ACC112 (cell line): ENCODE results near the gene DNM3.

Experiments
- H2AFZ ChIP-seq: fragments of 200-600 bp; sonication (generic); one replicate; pipeline ENCODE4 v1.6.0; 2017; ENCODE audit warnings: antibody characterized with exemption, low read length; ENCODE audit not compliant: unreplicated experiment
- H3K27ac ChIP-seq: fragments of 200-600 bp; sonication (generic); 2 replicates; pipeline ENCODE4 v1.5.1; 2014; ENCODE audit warnings: low read depth, mild to moderate bottlenecking, antibody characterized with exemption, low read length, moderate library complexity
- H3K27me3 ChIP-seq: fragments of 200-600 bp; sonication (generic); 2 replicates; pipeline ENCODE4 v1.6.1; 2014; ENCODE audit warnings: mild to moderate bottlenecking, antibody characterized with exemption, low read length, moderate library complexity, mixed read lengths; ENCODE audit not compliant: insufficient read depth
- H3K36me3 ChIP-seq: fragments of 200-600 bp; sonication (generic); 2 replicates; pipeline ENCODE4 v1.6.1; 2016; ENCODE audit warnings: mild to moderate bottlenecking, antibody characterized with exemption, low read length, moderate library complexity, mixed read lengths; ENCODE audit not compliant: insufficient read depth
- H3K4me1 ChIP-seq: fragments of 200-600 bp; sonication (generic); one replicate; pipeline ENCODE4 v1.6.1; 2016; ENCODE audit warnings: low read length, mixed read lengths; ENCODE audit not compliant: insufficient read depth, unreplicated experiment, control insufficient read depth
- H3K4me3 ChIP-seq: fragments of 200-600 bp; sonication (generic); 2 replicates; pipeline ENCODE4 v1.5.1; 2014; ENCODE audit warnings: mild to moderate bottlenecking, low read depth, low read length
- H3K79me2 ChIP-seq: fragments of 200-600 bp; sonication (generic); one replicate; pipeline ENCODE4 v1.6.0; 2016; ENCODE audit warnings: low read length; ENCODE audit not compliant: control insufficient read depth, unreplicated experiment, insufficient read depth

Gene DNM3

DNA sequence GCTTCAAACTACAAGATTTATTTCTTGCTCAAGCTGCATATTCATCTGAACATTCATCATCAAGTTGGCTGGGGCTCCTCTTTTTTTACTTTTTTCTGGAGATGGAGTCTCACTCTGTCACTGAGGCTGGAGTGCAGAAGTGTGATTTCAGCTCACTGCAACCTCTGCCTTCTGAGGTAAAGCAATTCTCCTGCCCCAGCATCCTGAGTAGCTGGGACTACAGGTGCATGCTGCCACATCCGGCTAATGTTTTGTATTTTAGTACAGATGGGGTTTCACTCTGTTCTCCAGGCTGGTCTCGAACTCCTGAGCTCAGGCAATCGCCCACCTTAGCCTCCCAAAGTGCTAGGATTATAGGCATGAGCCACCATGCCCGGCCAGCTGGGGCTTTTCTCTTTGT, 490.9 kb downstream of the DNM3 start:
- no peak overlapping the region for H2AFZ ChIP-seq
- H3K4me3 ChIP-seq: no peak overlapping the region
- H3K27ac ChIP-seq: no peak overlapping the region
- H3K27me3 ChIP-seq: no peaks in the 10 kb centered on the region
- H3K79me2 ChIP-seq: no peaks in the 10 kb centered on the region
- H3K36me3 ChIP-seq: no peaks in the 10 kb centered on the region
- H3K4me1 ChIP-seq: no peaks in the 10 kb centered on the region

GRCh38 chr1:172335377-172335776, 494.1 kb downstream of the DNM3 start:
- Histone ChIP-seq H3K79me2 (no peaks in the 10 kb centered on the region), H3K4me3 (no peak overlapping the region)

GRCh38 chr1:172338295-172338735, 497.0 kb downstream of the DNM3 start:
- Histone ChIP-seq H3K27ac (no peak overlapping the region), H3K4me1 (peaks cover 14% of the 10 kb centered on the region), H3K36me3 (no peaks in the 10 kb centered on the region), H3K79me2 (no peaks in the 10 kb centered on the region), H3K27me3 (no peaks in the 10 kb centered on the region), H2AFZ (no peak overlapping the region), H3K4me3 (no peak overlapping the region)

More at GRCh38 chr1:172335377-172335776, 494.1 kb downstream of the DNM3 start:
- Histone ChIP-seq H2AFZ (no peak overlapping the region), H3K36me3 (no peaks in the 10 kb centered on the region), H3K27ac (no peak overlapping the region), H3K4me1 (no peaks in the 10 kb centered on the region), H3K27me3 (no peaks in the 10 kb centered on the region)

DNA sequence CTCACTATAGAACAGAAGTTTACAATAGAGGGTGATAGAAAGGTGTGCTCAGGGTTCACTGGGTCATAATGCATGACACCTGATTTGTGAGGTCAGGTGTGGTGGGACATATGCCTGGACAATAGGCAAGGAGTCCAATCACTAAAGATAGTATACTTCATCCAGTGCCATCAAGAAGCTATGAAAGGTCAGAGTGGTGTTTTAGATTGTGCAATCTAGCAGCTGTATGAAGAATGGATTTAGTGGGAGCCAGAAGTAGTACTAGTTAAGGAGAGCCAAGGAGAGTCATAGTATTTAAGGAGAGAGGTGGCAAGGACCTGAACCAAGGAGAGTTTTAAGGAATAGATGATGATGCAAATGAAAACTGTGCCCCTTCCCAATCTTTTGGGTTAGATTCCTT, 498.5 kb downstream of the DNM3 start:
- no peak overlapping the region for H3K4me3 ChIP-seq
- H3K27me3 ChIP-seq: no peaks in the 10 kb centered on the region
- no peaks in the 10 kb centered on the region for H3K79me2 ChIP-seq
- H3K27ac ChIP-seq: no peak overlapping the region
- peaks cover 26% of the 10 kb centered on the region for H3K4me1 ChIP-seq
- H3K36me3 ChIP-seq: no peaks in the 10 kb centered on the region
- no peak overlapping the region for H2AFZ ChIP-seq

- H3K4me3 ChIP-seq: no peak overlapping the region
- H2AFZ ChIP-seq: no peak overlapping the region
- no peaks in the 10 kb centered on the region for H3K36me3 ChIP-seq
- H3K27me3 ChIP-seq: no peaks in the 10 kb centered on the region
- H3K27ac ChIP-seq: no peak overlapping the region
- H3K79me2 ChIP-seq: no peaks in the 10 kb centered on the region
- H3K4me1 ChIP-seq: peaks cover 32% of the 10 kb centered on the region
These were observed 499.2 kb downstream of the DNM3 start for GRCh38 chr1:172340520-172340919.

DNA sequence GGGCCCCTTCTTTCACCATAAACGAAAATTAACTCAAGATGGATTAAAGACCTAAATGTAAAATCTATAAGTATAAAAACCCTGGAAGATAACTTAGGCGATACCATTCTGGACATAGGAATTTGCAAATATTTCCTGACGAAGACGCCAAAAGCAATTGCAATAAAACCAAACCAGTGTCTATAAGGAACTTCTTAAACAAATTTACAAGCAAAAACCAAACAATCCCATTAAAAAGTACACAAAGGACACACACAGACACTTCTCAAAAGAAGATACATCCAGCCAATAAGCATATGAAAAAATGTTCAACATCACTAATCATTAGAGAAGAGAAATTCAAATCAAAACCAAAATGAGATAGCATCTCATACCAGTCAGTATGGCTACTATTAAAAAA, 500.4 kb downstream of the DNM3 start:
- H3K4me1 ChIP-seq: peaks cover 32% of the 10 kb centered on the region
- no peaks in the 10 kb centered on the region for H3K79me2 ChIP-seq
- no peaks in the 10 kb centered on the region for H3K36me3 ChIP-seq
- H3K27ac ChIP-seq: no peak overlapping the region
- no peak overlapping the region for H2AFZ ChIP-seq
- no peaks in the 10 kb centered on the region for H3K27me3 ChIP-seq
- H3K4me3 ChIP-seq: no peak overlapping the region

GRCh38 chr1:172342584-172343239, 501.4 kb downstream of the DNM3 start:
- Histone ChIP-seq H3K27ac (peak overlapping the region; percentile 99), H3K36me3 (0 out of 2 replicates have a peak, but pooled peaks cover 6% of the 10 kb centered on the region), H3K4me1 (peaks cover 32% of the 10 kb centered on the region), H3K27me3 (no peaks in the 10 kb centered on the region), H2AFZ (peak overlapping the region; percentile 76), H3K4me3 (peak overlapping the region; percentile 55; the same call in 1 of the 2 replicates), H3K79me2 (no peaks in the 10 kb centered on the region)

DNA sequence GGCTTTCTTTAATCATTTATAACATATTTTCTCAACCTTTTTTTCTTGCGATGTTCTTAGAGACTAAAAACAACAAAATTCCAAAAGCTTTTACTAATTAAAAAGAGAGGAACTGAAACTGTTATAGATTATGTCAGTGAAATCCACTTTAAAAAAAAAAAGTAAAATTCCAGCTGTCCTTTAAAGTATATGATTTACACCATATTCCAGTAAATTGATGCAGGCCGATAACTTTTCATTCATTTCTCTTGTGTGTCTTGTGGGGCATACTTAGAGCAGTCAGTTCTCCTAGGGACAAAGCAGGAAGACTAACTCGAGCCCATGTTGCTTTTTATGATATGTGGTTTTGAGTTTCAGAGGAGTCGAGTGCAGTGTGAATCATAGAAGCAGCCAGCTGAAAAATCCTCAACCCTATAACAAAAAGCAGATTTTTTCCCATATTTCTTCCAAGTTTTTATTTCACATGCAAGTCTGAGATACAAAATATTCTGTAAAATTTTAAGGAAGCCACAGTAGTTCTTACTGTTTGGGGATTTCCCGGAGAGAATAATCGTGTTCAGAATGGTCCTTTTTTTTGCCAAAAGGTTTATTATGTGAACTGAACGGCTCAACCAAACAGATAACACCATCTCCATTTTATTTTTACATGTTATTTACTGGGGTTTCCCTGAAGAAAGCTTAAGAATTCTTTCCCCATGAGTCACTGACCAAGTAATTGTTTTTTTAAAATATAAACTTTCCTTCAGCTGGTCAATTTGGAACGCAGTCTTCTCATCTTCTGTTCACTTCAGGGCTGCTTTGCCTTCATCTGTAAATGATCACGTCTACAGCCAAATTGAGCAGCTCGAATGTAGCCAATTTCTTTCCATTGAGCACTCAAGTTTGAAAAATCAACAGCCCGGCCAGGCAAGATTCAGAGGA, 502.2 kb downstream of the DNM3 start:
- Histone ChIP-seq H2AFZ (peak overlapping the region; percentile 82), H3K27me3 (no peaks in the 10 kb centered on the region), H3K79me2 (no peaks in the 10 kb centered on the region), H3K4me3 (peak overlapping the region; percentile 55), H3K36me3 (0 out of 2 replicates have a peak, but pooled peaks cover 6% of the 10 kb centered on the region), H3K4me1 (peaks cover 32% of the 10 kb centered on the region), H3K27ac (peak overlapping the region; percentile 99)

DNA sequence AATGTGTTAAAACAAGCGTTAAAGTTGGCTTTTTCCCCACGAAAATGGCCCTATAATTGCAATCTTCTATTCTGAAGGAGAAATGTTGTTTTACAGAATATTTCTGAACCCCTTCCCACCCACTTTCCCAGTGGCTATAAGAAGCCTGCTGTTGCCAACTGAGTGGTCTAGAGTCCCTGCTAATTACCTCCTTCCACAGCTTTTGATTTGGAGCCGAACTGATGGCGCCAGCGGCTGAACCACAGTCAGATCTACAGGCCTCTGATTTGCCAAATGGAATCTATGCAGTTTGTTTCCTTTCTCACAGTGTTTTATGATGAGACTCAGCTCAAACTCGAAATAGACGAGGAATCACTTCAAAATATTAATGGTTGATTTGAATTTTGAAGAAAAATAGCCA, 503.1 kb downstream of the DNM3 start:
- H3K4me3 ChIP-seq: peak overlapping the region; percentile 55
- peak overlapping the region; percentile 99 for H3K27ac ChIP-seq
- peaks cover 32% of the 10 kb centered on the region for H3K4me1 ChIP-seq
- H3K27me3 ChIP-seq: no peaks in the 10 kb centered on the region
- no peaks in the 10 kb centered on the region for H3K79me2 ChIP-seq
- H3K36me3 ChIP-seq: 0 out of 2 replicates have a peak, but pooled peaks cover 6% of the 10 kb centered on the region
- H2AFZ ChIP-seq: peak overlapping the region; percentile 82

DNA sequence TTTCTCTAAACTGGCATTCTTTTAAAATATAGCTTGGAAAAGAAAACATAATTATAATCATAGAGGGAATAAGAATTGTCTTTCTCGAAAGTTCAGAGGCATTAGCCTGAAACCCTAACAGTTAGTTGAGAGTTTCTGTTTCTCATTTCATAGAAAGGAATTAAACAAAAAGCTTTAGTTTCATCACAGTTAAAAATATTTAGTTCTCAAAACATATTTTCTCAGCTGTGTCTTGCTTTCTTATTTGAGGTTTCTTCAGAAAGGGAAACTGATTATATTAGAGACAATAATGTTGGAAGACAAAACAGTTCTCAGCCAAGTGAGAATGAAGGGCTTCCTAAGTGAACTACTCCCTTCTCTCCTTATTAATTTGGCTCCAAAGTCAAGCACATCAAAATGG, 503.8 kb downstream of the DNM3 start:
- H3K36me3 ChIP-seq: 0 out of 2 replicates have a peak, but pooled peaks cover 6% of the 10 kb centered on the region
- H3K27me3 ChIP-seq: no peaks in the 10 kb centered on the region
- no peak overlapping the region for H3K4me3 ChIP-seq
- peaks cover 32% of the 10 kb centered on the region for H3K4me1 ChIP-seq
- H3K79me2 ChIP-seq: no peaks in the 10 kb centered on the region
- peak overlapping the region; percentile 99 for H3K27ac ChIP-seq
- peak overlapping the region; percentile 26 for H2AFZ ChIP-seq
